AG04450 (cell line): ENCODE measurements around the gene SERPINA3. TPM values are rescaled to one million over a fixed set of nuclear protein-coding genes. Genes with fewer than 3 reads are reported as not detected.

ENCODE experiments used
- CTCF ChIA-PET: fragments of 300-600, 350-600 bp; formaldehyde crosslinking; extraction: SDS; loops from one replicate; lab custom pipeline; 2022; ENCODE audit warnings: antibody characterized with exemption, inconsistent platforms; lab: Charles Lee
- POLR2A ChIA-PET: fragments of 350-600 bp; formaldehyde crosslinking; extraction: SDS; loops from one replicate; lab custom pipeline; 2021; ENCODE audit warnings: antibody characterized with exemption, inconsistent platforms; lab: Yijun Ruan, JAX
- DNase-seq: peaks from one replicate; pipeline ENCODE4 v3.0.0-alpha.2; 2011; ENCODE audit warnings: low read depth, low spot score
- H3K27ac ChIP-seq: one replicate; pipeline ENCODE4 v1.5.1; 2012; ENCODE audit warnings: low read depth, low read length, control low read depth
- H3K27me3 ChIP-seq: one replicate; pipeline ENCODE4 v1.6.0; 2012; ENCODE audit warnings: low read length; ENCODE audit not compliant: control insufficient read depth, insufficient read depth
- H3K4me3 ChIP-seq: 2 replicates; pipeline ENCODE4 v1.5.1; 2011; ENCODE audit warnings: mild to moderate bottlenecking, low read depth, low read length, control low read depth
- H3K9me3 ChIP-seq: 2 replicates; pipeline ENCODE4 v1.5.1; 2012; ENCODE audit warnings: low read length; ENCODE audit not compliant: control insufficient read depth, insufficient read depth
- CTCF ChIP-seq: IDR thresholded peaks from 2 replicates; pipeline ENCODE4 v1.5.1; 2011; ENCODE audit warnings: low read depth, low read length, control low read depth, inconsistent platforms
- polyA plus RNA-seq: library from polyadenylated mRNA; depleted of rRNA; stranded (reverse); fragments of >200 nt; gene quantifications from 2 replicates; pipeline ENCODE4 v1.2.3, GENCODE V29; 2011

Gene SERPINA3
- polyA plus RNA-seq, 1 experiment = 1.8 TPM

GRCh38 chr14:94584591-94585280 lies 27.5 kb upstream of the SERPINA3 start:
- peaks cover 15% of the 10 kb centered on the region for H3K27me3 ChIP-seq
- CTCF ChIA-PET = interaction anchor here (1.2 kb wide), 1 partner anchor 15 kb away, joined by 3 read pairs; no protein-coding TSS in a partner anchor

GRCh38 chr14:94586635-94587034 lies 25.6 kb upstream of the SERPINA3 start:
- peaks cover 11% of the 10 kb centered on the region for H3K27me3 ChIP-seq
- CTCF ChIA-PET = interaction anchor here (1.1 kb wide), 1 partner anchor 571 kb away, joined by 3 read pairs; no protein-coding TSS in a partner anchor
- H3K9me3 ChIP-seq = no peaks in the 10 kb centered on the region
- TF ChIP-seq CTCF = no peak
- no peak overlapping the region for H3K4me3 ChIP-seq
- DNase-seq = no peak
- no peak overlapping the region for H3K27ac ChIP-seq
- POLR2A ChIA-PET = interaction anchor here (0.6 kb wide), 1 partner anchor 14 kb away, joined by 3 read pairs; no protein-coding TSS in a partner anchor

More at GRCh38 chr14:94584591-94585280, 27.5 kb upstream of the SERPINA3 start:
- Histone ChIP-seq H3K9me3 (no peaks in the 10 kb centered on the region), H3K4me3 (no peak overlapping the region), H3K27ac (no peak overlapping the region)
- no peak for DNase-seq
- no peak for TF ChIP-seq CTCF
- POLR2A ChIA-PET = no interaction called here

GRCh38 chr14:94588311-94588710 lies 23.9 kb upstream of the SERPINA3 start:
- no peak for DNase-seq
- no peaks in the 10 kb centered on the region for H3K9me3 ChIP-seq

GRCh38 chr14:94591073-94591472 lies 21.1 kb upstream of the SERPINA3 start:
- Histone ChIP-seq H3K27me3 (peaks cover 11% of the 10 kb centered on the region), H3K4me3 (no peak overlapping the region), H3K9me3 (no peaks in the 10 kb centered on the region), H3K27ac (no peak overlapping the region)
- DNase-seq = no peak
- POLR2A ChIA-PET = no interaction called here
- no peak for TF ChIP-seq CTCF
- CTCF ChIA-PET = no interaction called here

More at GRCh38 chr14:94588311-94588710, 23.9 kb upstream of the SERPINA3 start:
- Histone ChIP-seq H3K4me3 (no peak overlapping the region), H3K27ac (no peak overlapping the region), H3K27me3 (peaks cover 11% of the 10 kb centered on the region)
- ChIA-PET CTCF (no interaction called here), POLR2A (no interaction called here)
- no peak for TF ChIP-seq CTCF

GRCh38 chr14:94591871-94592270 lies 20.3 kb upstream of the SERPINA3 start:
- H3K27ac ChIP-seq = no peak overlapping the region
- no peak overlapping the region for H3K4me3 ChIP-seq
- peaks cover 11% of the 10 kb centered on the region for H3K27me3 ChIP-seq
- ChIA-PET CTCF (interaction anchor here (1.7 kb wide), 1 partner anchor 43 kb away, joined by 4 read pairs; no protein-coding TSS in a partner anchor), POLR2A (no interaction called here)
- no peak for DNase-seq
- no peak for TF ChIP-seq CTCF
- no peaks in the 10 kb centered on the region for H3K9me3 ChIP-seq
